Measurements from ENCODE around the gene ANKRD33B.

DNA sequence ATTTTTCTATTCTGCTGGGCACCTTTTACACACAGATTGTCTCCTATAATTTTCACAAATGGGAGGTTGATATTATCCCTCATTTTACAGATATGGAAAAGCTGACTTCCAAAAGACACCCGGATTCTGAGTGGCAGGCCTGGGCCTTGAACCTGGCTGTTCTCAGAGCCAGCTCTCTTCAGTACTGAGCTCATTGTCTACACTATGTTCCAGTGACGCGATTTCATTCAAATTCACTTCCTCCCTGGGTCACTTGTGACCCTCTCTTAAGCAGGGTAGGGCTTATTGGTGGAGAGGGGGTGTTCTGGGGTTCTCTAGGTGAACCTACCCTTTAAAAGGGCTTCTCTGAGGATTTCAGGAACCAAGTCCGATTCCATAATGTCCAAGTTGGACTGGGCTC lies 70.2 kb downstream of the ANKRD33B start:
- TF ChIP-seq, protein P1, sequence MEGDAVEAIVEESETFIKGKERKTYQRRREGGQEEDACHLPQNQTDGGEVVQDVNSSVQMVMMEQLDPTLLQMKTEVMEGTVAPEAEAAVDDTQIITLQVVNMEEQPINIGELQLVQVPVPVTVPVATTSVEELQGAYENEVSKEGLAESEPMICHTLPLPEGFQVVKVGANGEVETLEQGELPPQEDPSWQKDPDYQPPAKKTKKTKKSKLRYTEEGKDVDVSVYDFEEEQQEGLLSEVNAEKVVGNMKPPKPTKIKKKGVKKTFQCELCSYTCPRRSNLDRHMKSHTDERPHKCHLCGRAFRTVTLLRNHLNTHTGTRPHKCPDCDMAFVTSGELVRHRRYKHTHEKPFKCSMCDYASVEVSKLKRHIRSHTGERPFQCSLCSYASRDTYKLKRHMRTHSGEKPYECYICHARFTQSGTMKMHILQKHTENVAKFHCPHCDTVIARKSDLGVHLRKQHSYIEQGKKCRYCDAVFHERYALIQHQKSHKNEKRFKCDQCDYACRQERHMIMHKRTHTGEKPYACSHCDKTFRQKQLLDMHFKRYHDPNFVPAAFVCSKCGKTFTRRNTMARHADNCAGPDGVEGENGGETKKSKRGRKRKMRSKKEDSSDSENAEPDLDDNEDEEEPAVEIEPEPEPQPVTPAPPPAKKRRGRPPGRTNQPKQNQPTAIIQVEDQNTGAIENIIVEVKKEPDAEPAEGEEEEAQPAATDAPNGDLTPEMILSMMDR (IDR thresholded peaks at IDR 0.05; ENCODE audit: borderline replicate concordance, extremely low read depth, low read length, poor library complexity, severe bottlenecking): no peak
- no peak for TF ChIP-seq EZH2 (IDR thresholded peaks at IDR 0.05; ENCODE audit: borderline replicate concordance, low read depth, low read length, severe bottlenecking)

All from DND-41 (cell line).